ENCODE data around the gene TSPAN9. TPM values are rescaled to one million over a fixed set of nuclear protein-coding genes. Genes with fewer than 3 reads are reported as not detected.

Gene TSPAN9
- total and polyA plus RNA-seq, 4 donors: 17.4 to 62.9 (median 34.2) TPM

DNA sequence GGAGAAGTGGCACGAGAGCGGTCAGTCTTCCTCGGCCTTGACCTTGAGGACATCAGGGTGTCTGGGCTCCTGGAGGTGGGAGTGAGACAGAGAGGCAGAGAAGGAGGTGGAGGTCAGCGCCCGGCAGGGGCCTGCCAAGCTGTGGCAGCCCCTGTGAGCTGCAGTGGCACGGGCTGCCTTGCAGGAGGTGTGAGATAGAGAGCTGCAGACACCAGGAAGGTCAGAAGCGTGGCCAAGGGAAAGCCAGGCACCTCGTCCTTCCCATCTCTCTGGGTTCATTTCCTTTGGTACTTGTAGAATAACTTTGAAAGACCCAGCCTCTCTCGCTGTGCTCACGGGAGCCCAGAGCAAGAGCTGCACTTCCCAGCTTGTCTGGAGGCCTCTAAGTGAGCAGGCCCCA lies 98.1 kb downstream of the TSPAN9 start:
- Histone ChIP-seq H3K36me3 (ENCODE audit: control insufficient read depth in 4 of 4, insufficient read depth in 3 of 4, low read depth in 1 of 4, low read length in 3 of 4) (peaks cover 0 to 3% (median 2%) of the 10 kb centered on the region in 4 donors), H3K27ac (ENCODE audit: low read depth in 1 of 2, low read length in 2 of 2) (no peak overlapping the region), H3K9ac (ENCODE audit: low read depth in 1 of 2, low read length in 2 of 2) (no peak overlapping the region), H3K4me1 (ENCODE audit: control insufficient read depth in 4 of 4, insufficient read depth in 4 of 4, low read length in 3 of 4) (no peaks in the 10 kb centered on the region), H3K9me3 (ENCODE audit: control insufficient read depth in 4 of 4, low read length in 3 of 4) (no peaks in the 10 kb centered on the region), H3K27me3 (ENCODE audit: control insufficient read depth in 4 of 4, insufficient read depth in 4 of 4, low read length in 3 of 4) (no peaks in the 10 kb centered on the region), H3K4me3 (ENCODE audit: low read depth in 1 of 3, low read length in 3 of 3) (no peak overlapping the region)
- DNase-seq (ENCODE audit: low spot score): no peak
- WGBS: 89% methylated on average over 10 of the region's 10 CpGs
- TF ChIP-seq RAD21 (IDR thresholded peaks at IDR 0.05) (no peak), SP1 (IDR thresholded peaks at IDR 0.05) (no peak), HNF4A (conservative IDR thresholded peaks at IDR 0.05) (no peak), EGR1 (IDR thresholded peaks at IDR 0.05; ENCODE audit: low read depth in 2 of 2) (no peak), GABPA (IDR thresholded peaks at IDR 0.05 in 1 of 2, conservative IDR thresholded peaks at IDR 0.05 in 1 of 2) (no peak), TAF1 (conservative IDR thresholded peaks at IDR 0.05) (no peak), HNF4G (IDR thresholded peaks at IDR 0.05) (no peak)
- TF ChIP-seq, protein P1, sequence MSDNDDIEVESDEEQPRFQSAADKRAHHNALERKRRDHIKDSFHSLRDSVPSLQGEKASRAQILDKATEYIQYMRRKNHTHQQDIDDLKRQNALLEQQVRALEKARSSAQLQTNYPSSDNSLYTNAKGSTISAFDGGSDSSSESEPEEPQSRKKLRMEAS (IDR thresholded peaks at IDR 0.05): no peak
- TF ChIP-seq, protein P2, sequence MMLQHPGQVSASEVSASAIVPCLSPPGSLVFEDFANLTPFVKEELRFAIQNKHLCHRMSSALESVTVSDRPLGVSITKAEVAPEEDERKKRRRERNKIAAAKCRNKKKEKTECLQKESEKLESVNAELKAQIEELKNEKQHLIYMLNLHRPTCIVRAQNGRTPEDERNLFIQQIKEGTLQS (IDR thresholded peaks at IDR 0.05): no peak

DNA sequence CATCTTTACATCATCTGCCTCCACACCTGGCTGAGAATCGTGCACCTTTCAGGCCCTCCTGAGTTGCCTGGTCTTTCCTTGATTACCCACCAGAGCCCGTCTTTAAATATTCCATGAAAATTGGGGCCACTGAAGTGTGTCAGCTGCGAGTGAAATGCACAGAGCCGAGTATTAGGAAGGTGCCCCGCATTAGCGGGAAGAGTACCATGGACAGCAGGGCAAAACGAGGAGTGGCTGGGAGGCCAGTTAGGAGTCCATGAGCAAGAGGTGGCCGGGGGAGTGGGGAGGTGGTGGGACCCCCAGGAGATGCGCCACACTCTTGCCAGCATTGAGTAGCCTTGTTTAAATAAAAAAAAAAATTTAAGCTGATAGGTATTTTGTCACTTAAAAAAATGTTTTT lies 99.6 kb downstream of the TSPAN9 start:
- Histone ChIP-seq H3K9me3 (ENCODE audit: control insufficient read depth in 4 of 4, low read length in 3 of 4) (no peaks in the 10 kb centered on the region), H3K27ac (ENCODE audit: low read depth in 1 of 2, low read length in 2 of 2) (no peak overlapping the region), H3K4me1 (ENCODE audit: control insufficient read depth in 4 of 4, insufficient read depth in 4 of 4, low read length in 3 of 4) (no peaks in the 10 kb centered on the region), H3K27me3 (ENCODE audit: control insufficient read depth in 4 of 4, insufficient read depth in 4 of 4, low read length in 3 of 4) (no peaks in the 10 kb centered on the region), H3K4me3 (ENCODE audit: low read depth in 1 of 3, low read length in 3 of 3) (no peak overlapping the region), H3K36me3 (ENCODE audit: control insufficient read depth in 4 of 4, insufficient read depth in 3 of 4, low read depth in 1 of 4, low read length in 3 of 4) (peaks cover 0 to 3% (median 2%) of the 10 kb centered on the region in 4 donors), H3K9ac (ENCODE audit: low read depth in 1 of 2, low read length in 2 of 2) (no peak overlapping the region)
- no peak for DNase-seq (ENCODE audit: low spot score)
- TF ChIP-seq JUND (IDR thresholded peaks at IDR 0.05) (no peak), HNF4A (conservative IDR thresholded peaks at IDR 0.05) (no peak), TAF1 (conservative IDR thresholded peaks at IDR 0.05) (no peak), GABPA (IDR thresholded peaks at IDR 0.05 in 1 of 2, conservative IDR thresholded peaks at IDR 0.05 in 1 of 2) (no peak)
- TF ChIP-seq, protein P3, sequence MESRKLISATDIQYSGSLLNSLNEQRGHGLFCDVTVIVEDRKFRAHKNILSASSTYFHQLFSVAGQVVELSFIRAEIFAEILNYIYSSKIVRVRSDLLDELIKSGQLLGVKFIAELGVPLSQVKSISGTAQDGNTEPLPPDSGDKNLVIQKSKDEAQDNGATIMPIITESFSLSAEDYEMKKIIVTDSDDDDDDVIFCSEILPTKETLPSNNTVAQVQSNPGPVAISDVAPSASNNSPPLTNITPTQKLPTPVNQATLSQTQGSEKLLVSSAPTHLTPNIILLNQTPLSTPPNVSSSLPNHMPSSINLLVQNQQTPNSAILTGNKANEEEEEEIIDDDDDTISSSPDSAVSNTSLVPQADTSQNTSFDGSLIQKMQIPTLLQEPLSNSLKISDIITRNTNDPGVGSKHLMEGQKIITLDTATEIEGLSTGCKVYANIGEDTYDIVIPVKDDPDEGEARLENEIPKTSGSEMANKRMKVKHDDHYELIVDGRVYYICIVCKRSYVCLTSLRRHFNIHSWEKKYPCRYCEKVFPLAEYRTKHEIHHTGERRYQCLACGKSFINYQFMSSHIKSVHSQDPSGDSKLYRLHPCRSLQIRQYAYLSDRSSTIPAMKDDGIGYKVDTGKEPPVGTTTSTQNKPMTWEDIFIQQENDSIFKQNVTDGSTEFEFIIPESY (IDR thresholded peaks at IDR 0.05): no peak
- TF ChIP-seq, protein P4, sequence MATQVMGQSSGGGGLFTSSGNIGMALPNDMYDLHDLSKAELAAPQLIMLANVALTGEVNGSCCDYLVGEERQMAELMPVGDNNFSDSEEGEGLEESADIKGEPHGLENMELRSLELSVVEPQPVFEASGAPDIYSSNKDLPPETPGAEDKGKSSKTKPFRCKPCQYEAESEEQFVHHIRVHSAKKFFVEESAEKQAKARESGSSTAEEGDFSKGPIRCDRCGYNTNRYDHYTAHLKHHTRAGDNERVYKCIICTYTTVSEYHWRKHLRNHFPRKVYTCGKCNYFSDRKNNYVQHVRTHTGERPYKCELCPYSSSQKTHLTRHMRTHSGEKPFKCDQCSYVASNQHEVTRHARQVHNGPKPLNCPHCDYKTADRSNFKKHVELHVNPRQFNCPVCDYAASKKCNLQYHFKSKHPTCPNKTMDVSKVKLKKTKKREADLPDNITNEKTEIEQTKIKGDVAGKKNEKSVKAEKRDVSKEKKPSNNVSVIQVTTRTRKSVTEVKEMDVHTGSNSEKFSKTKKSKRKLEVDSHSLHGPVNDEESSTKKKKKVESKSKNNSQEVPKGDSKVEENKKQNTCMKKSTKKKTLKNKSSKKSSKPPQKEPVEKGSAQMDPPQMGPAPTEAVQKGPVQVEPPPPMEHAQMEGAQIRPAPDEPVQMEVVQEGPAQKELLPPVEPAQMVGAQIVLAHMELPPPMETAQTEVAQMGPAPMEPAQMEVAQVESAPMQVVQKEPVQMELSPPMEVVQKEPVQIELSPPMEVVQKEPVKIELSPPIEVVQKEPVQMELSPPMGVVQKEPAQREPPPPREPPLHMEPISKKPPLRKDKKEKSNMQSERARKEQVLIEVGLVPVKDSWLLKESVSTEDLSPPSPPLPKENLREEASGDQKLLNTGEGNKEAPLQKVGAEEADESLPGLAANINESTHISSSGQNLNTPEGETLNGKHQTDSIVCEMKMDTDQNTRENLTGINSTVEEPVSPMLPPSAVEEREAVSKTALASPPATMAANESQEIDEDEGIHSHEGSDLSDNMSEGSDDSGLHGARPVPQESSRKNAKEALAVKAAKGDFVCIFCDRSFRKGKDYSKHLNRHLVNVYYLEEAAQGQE (IDR thresholded peaks at IDR 0.05): peak; percentile 42
- WGBS: 93% methylated on average over 9 of the region's 9 CpGs

Measured in liver (tissue), 9 donors.